PC-3 (cell line): ENCODE results near the gene TPRA1.

Experiments used
- CTCF ChIP-seq: fragments of 300-600 bp; sonication (generic); conservative IDR thresholded peaks from 2 replicates; pipeline ENCODE4 v1.5.1; 2017; ENCODE audit warnings: antibody characterized with exemption, low read depth, mild to moderate bottlenecking, low read length
- EZH2 ChIP-seq: fragments of 300-600 bp; sonication (generic); IDR thresholded peaks from one replicate; pipeline ENCODE4 v1.6.1; 2017; ENCODE audit warnings: antibody characterized with exemption, mild to moderate bottlenecking, low read length; ENCODE audit not compliant: unreplicated experiment
- EZH2phosphoT487 ChIP-seq: fragments of 300-600 bp; sonication (generic); IDR thresholded peaks from 2 replicates; pipeline ENCODE4 v1.6.1; 2018; ENCODE audit warnings: mild to moderate bottlenecking, antibody characterized with exemption, low read length, borderline replicate concordance

DNA sequence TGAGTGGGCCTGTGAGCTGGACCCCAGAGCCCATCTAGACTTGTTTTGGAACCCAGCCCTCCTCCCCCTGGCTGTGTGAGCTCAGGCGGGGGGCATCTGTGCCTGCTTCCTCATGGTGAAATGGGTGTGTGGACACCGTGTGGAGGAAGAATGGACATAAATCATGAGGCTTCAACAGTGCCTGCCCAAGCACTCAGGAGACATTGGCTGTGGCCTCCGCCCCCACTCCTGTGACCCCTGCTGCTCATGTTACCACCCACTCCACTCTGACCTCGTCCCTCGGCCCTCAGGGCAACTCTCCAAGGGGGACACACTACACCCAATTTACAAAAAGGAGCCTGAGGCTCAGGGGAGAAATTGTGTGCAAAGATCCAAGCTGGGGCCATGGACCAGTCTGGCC, 16.6 kb downstream of the TPRA1 start:
- TF ChIP-seq CTCF (no peak), EZH2phosphoT487 (no peak), EZH2 (no peak)
